Parathyroid adenoma (tissue), 2 donors: Measurements from ENCODE around the gene PPP2R3C.

Experiments
- H2AFZ ChIP-seq: fragments of 300-600 bp; sonication (generic); one replicate; pipeline ENCODE4 v1.7.0; 2017; ENCODE audit warnings: antibody characterized with exemption, mild to moderate bottlenecking
- H3K27ac ChIP-seq: fragments of 300-600 bp; sonication (generic); one replicate; pipeline ENCODE4 v1.7.0; 2017
- H3K27me3 ChIP-seq: fragments of 300-600 bp; sonication (generic); one replicate; pipeline ENCODE4 v1.7.0; 2017; ENCODE audit warnings: low read length; ENCODE audit not compliant: control insufficient read depth, insufficient read depth
- H3K36me3 ChIP-seq: fragments of 300-600 bp; sonication (generic); one replicate; pipeline ENCODE4 v1.7.0; 2017; ENCODE audit warnings: low read length; ENCODE audit not compliant: control insufficient read depth, insufficient read depth
- H3K4me1 ChIP-seq: fragments of 300-600 bp; sonication (generic); one replicate; pipeline ENCODE4 v1.7.0; 2017; ENCODE audit warnings: control low read depth
- H3K4me2 ChIP-seq: fragments of 300-600 bp; sonication (generic); one replicate; pipeline ENCODE4 v1.7.0; 2017; ENCODE audit warnings: low read length
- H3K4me3 ChIP-seq: fragments of 300-600 bp; sonication (generic); one replicate; pipeline ENCODE4 v1.7.0; 2017; ENCODE audit warnings: low read depth, low read length
- H3K79me2 ChIP-seq: fragments of 300-600 bp; sonication (generic); one replicate; pipeline ENCODE4 v1.7.0; 2017; ENCODE audit warnings: control low read depth
- H3K9ac ChIP-seq: fragments of 300-600 bp; sonication (generic); one replicate; pipeline ENCODE4 v1.7.0; 2017; ENCODE audit warnings: mild to moderate bottlenecking
- H3K9me3 ChIP-seq: fragments of 300-600 bp; sonication (generic); one replicate; pipeline ENCODE4 v1.7.0; 2017; ENCODE audit warnings: low read length; ENCODE audit not compliant: control insufficient read depth
- CTCF ChIP-seq: fragments of 300-600 bp; sonication (generic); IDR thresholded peaks from one replicate; pipeline ENCODE4 v1.7.0; 2017; ENCODE audit warnings: antibody characterized with exemption, mild to moderate bottlenecking
- donor health status: primary hyperparathyroidism.

Gene PPP2R3C

GRCh38 chr14:35134329-35135123 is 12.7 kb upstream of the PPP2R3C start:
- Histone ChIP-seq H3K9ac (no peak overlapping the region), H3K79me2 (peaks cover 43% of the 10 kb centered on the region), H3K9me3 (no peaks in the 10 kb centered on the region), H3K27ac (no peak overlapping the region), H3K36me3 (no peaks in the 10 kb centered on the region), H3K27me3 (no peaks in the 10 kb centered on the region), H3K4me1 (no peaks in the 10 kb centered on the region), H3K4me2 (no peak overlapping the region), H3K4me3 (no peak overlapping the region), H2AFZ (no peak overlapping the region)
- TF ChIP-seq CTCF, result no peak

- no peaks in the 10 kb centered on the region for H3K27me3 ChIP-seq
- H3K9ac ChIP-seq, result no peak overlapping the region
- no peak overlapping the region for H3K4me3 ChIP-seq
- H3K27ac ChIP-seq, result no peak overlapping the region
- no peak overlapping the region for H2AFZ ChIP-seq
- H3K4me1 ChIP-seq, result no peaks in the 10 kb centered on the region
- no peaks in the 10 kb centered on the region for H3K9me3 ChIP-seq
- no peaks in the 10 kb centered on the region for H3K36me3 ChIP-seq
- H3K79me2 ChIP-seq, result peaks cover 44% of the 10 kb centered on the region
- no peak overlapping the region for H3K4me2 ChIP-seq
- TF ChIP-seq CTCF, result no peak
Observed at GRCh38 chr14:35133542-35134328, 11.9 kb upstream of the PPP2R3C start.

- Histone ChIP-seq H3K9me3 (no peaks in the 10 kb centered on the region), H3K27me3 (no peaks in the 10 kb centered on the region), H3K4me3 (no peak overlapping the region), H3K9ac (no peak overlapping the region), H3K27ac (peak overlapping the region; percentile 97), H3K4me2 (no peak overlapping the region), H3K36me3 (no peaks in the 10 kb centered on the region), H3K79me2 (peaks cover 3% of the 10 kb centered on the region), H3K4me1 (peaks cover 10% of the 10 kb centered on the region), H2AFZ (no peak overlapping the region)
- no peak for TF ChIP-seq CTCF
Observed at GRCh38 chr14:35124127-35124526, 2.3 kb upstream of the PPP2R3C start.

GRCh38 chr14:35123388-35123703 is 1.6 kb upstream of the PPP2R3C start:
- peaks cover 10% of the 10 kb centered on the region for H3K4me1 ChIP-seq

More at GRCh38 chr14:35123388-35123703, 1.6 kb upstream of the PPP2R3C start:
- Histone ChIP-seq H3K36me3 (no peaks in the 10 kb centered on the region), H3K27ac (peak overlapping the region; percentile 97), H3K79me2 (peaks cover 3% of the 10 kb centered on the region), H3K4me3 (peak overlapping the region; percentile 100), H3K27me3 (no peaks in the 10 kb centered on the region), H3K9me3 (no peaks in the 10 kb centered on the region), H2AFZ (peak overlapping the region; percentile 90), H3K4me2 (peak overlapping the region; percentile 82), H3K9ac (no peak overlapping the region)
- no peak for TF ChIP-seq CTCF
